Measurements from ENCODE around the gene PHGDH. TPM values are rescaled to one million over a fixed set of nuclear protein-coding genes. Genes with fewer than 3 reads are reported as not detected.
"Not testable (repeated sequence)": the region's sequence is repeated elsewhere in the genome, so short reads cannot be mapped to it uniquely, and the experiment has no call there.

The PHGDH gene
- total RNA-seq, 4 donors from 2014 or later: 16.5 to 56.3 (median 42.9) TPM

DNA sequence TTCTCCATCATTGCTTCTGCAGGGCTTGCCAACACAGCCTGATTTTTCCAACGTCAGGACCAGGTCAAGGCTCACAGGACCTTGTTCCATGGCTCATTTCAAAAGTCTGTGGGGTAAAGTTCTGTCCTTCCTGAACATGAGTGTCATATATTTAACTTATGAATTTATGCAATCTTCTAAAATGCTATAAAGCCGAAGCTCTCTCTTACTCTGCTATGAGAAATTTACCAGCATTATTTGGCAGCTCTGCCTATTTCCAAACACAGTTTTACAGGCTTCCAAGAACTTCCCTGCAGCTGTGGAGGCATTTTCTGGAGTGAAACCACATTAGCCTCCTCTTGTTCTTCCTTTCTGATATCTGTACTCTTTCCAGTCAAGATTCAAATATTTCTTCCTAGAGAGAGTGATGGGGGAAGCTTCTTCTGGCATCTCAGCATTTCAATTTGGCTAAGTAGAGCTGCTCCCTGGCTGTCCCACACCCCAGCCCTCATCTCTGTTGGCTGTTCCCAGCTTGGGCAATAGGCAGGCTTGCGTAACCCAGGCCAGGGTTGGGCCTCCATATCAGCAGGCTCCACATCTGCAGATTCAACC lies 72.6 kb downstream of the PHGDH start:
- Histone ChIP-seq H3K4me1 (peaks cover 0 to 6% (median 0%) of the 10 kb centered on the region in 4 donors), H3K27ac (no peak overlapping the region), H3K36me3 (no peaks in the 10 kb centered on the region), H3K27me3 (no peaks in the 10 kb centered on the region), H3K9me3 (no peaks in the 10 kb centered on the region), H3K4me3 (no peak overlapping the region)
- DNase-seq (ENCODE audit: low spot score in 2 of 2): peak; percentile 37 to 62
- 57 to 70% methylated on average over 3 of the region's 3 CpGs for WGBS, 2 donors
- peak in 1 of 2 donors; percentile 28 for TF ChIP-seq EP300 (IDR thresholded peaks at IDR 0.05)
- TF ChIP-seq, protein P1, sequence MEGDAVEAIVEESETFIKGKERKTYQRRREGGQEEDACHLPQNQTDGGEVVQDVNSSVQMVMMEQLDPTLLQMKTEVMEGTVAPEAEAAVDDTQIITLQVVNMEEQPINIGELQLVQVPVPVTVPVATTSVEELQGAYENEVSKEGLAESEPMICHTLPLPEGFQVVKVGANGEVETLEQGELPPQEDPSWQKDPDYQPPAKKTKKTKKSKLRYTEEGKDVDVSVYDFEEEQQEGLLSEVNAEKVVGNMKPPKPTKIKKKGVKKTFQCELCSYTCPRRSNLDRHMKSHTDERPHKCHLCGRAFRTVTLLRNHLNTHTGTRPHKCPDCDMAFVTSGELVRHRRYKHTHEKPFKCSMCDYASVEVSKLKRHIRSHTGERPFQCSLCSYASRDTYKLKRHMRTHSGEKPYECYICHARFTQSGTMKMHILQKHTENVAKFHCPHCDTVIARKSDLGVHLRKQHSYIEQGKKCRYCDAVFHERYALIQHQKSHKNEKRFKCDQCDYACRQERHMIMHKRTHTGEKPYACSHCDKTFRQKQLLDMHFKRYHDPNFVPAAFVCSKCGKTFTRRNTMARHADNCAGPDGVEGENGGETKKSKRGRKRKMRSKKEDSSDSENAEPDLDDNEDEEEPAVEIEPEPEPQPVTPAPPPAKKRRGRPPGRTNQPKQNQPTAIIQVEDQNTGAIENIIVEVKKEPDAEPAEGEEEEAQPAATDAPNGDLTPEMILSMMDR (IDR thresholded peaks at IDR 0.05): no peak

DNA sequence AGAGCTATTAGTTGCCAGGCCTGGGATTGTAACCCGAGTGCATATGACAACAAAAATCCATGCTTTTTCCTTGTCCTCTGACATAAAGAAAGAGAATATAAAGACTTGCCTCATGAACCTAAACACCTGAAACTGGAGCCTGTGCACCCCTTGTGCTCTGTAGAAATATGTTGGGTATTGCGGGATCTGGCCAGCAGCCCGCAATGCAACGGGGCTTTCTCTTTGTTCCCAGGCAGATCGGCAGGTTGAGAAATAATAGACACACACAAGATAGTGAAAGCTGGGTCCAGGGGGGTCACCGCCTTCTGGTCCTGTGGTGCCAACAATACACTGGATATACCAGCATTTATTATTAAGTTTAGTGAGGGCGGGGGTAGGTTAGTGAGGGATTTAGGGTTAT lies 74.3 kb downstream of the PHGDH start:
- H3K36me3 ChIP-seq; DNase-seq (ENCODE audit: low spot score in 2 of 2): not testable (repeated sequence)
- 81 to 86% methylated on average over 7 of the region's 7 CpGs for WGBS, 2 donors

GRCh38 chr1:119786473-119787050 lies 74.8 kb downstream of the PHGDH start:
- H3K36me3 ChIP-seq; H3K27me3 ChIP-seq; H3K4me3 ChIP-seq; H3K27ac ChIP-seq; H3K4me1 ChIP-seq; DNase-seq (ENCODE audit: low spot score in 2 of 2); H3K9me3 ChIP-seq: not testable (repeated sequence)
- 62 to 77% methylated on average over 4 of the region's 4 CpGs for WGBS, 2 donors

More for the DNA sequence above, 74.3 kb downstream of the PHGDH start:
- not testable (repeated sequence) for H3K4me1 ChIP-seq, H3K27me3 ChIP-seq, H3K4me3 ChIP-seq, H3K27ac ChIP-seq, H3K9me3 ChIP-seq

- H3K27ac ChIP-seq: no peak overlapping the region
- no peaks in the 10 kb centered on the region for H3K9me3 ChIP-seq
- DNase-seq (ENCODE audit: low spot score in 2 of 2): no peak
- H3K27me3 ChIP-seq: no peaks in the 10 kb centered on the region
- H3K4me1 ChIP-seq: no peaks in the 10 kb centered on the region
- H3K4me3 ChIP-seq: no peak overlapping the region
- no peaks in the 10 kb centered on the region for H3K36me3 ChIP-seq
- 41 to 43% methylated on average over 2 of the region's 2 CpGs for WGBS, 2 donors
- no peak for TF ChIP-seq POLR2A (IDR thresholded peaks at IDR 0.05)
- TF ChIP-seq, protein P1 (IDR thresholded peaks at IDR 0.05): no peak
- TF ChIP-seq EP300 (IDR thresholded peaks at IDR 0.05): no peak
Observed at GRCh38 chr1:119787776-119788175, 76.0 kb downstream of the PHGDH start.

GRCh38 chr1:119790451-119791198 lies 78.9 kb downstream of the PHGDH start:
- Histone ChIP-seq H3K4me1 (no peaks in the 10 kb centered on the region), H3K36me3 (no peaks in the 10 kb centered on the region), H3K27me3 (no peaks in the 10 kb centered on the region)

More at GRCh38 chr1:119790451-119791198, 78.9 kb downstream of the PHGDH start:
- no peak for TF ChIP-seq EP300 (IDR thresholded peaks at IDR 0.05)
- TF ChIP-seq, protein P1 (IDR thresholded peaks at IDR 0.05): no peak
- no peak for TF ChIP-seq POLR2A (IDR thresholded peaks at IDR 0.05)
- no peaks in the 10 kb centered on the region for H3K9me3 ChIP-seq
- no peak for DNase-seq (ENCODE audit: low spot score in 2 of 2)
- no peak overlapping the region for H3K4me3 ChIP-seq
- H3K27ac ChIP-seq: no peak overlapping the region
- 44 to 50% methylated on average over 9 of the region's 9 CpGs for WGBS, 2 donors
